ENCODE data around the gene RPLP1. TPM values are rescaled to one million over a fixed set of nuclear protein-coding genes. Genes with fewer than 3 reads are reported as not detected.
A peak's percentile ranks its signal among the peaks of the same experiment; 100 is the strongest.

RPLP1 gene
- total and polyA plus RNA-seq, 7 donors = 1,471 to 2,538 (median 1,985) TPM

- no peak overlapping the region for H3K27ac ChIP-seq
- no peaks in the 10 kb centered on the region for H3K27me3 ChIP-seq (ENCODE audit: insufficient read depth in 3 of 3, low read length in 2 of 3)
- TF ChIP-seq, protein P1, sequence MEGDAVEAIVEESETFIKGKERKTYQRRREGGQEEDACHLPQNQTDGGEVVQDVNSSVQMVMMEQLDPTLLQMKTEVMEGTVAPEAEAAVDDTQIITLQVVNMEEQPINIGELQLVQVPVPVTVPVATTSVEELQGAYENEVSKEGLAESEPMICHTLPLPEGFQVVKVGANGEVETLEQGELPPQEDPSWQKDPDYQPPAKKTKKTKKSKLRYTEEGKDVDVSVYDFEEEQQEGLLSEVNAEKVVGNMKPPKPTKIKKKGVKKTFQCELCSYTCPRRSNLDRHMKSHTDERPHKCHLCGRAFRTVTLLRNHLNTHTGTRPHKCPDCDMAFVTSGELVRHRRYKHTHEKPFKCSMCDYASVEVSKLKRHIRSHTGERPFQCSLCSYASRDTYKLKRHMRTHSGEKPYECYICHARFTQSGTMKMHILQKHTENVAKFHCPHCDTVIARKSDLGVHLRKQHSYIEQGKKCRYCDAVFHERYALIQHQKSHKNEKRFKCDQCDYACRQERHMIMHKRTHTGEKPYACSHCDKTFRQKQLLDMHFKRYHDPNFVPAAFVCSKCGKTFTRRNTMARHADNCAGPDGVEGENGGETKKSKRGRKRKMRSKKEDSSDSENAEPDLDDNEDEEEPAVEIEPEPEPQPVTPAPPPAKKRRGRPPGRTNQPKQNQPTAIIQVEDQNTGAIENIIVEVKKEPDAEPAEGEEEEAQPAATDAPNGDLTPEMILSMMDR (IDR thresholded peaks at IDR 0.05) = no peak
- no peak overlapping the region for H3K4me3 ChIP-seq
- intact Hi-C loops (cut with DNase I) = no loop called here
- no peaks in the 10 kb centered on the region for H3K36me3 ChIP-seq (ENCODE audit: insufficient read depth in 1 of 2, low read depth in 1 of 2)
- no peaks in the 10 kb centered on the region for H3K4me1 ChIP-seq
- ATAC-seq = no peak
- DNase-seq = no peak
- no peaks in the 10 kb centered on the region for H3K9me3 ChIP-seq
- 93 to 95% (median 94%) methylated on average over 8 of the region's 8 CpGs for WGBS, 3 donors
Observed at GRCh38 chr15:69501456-69501855, 48.8 kb downstream of the RPLP1 start.

- no peaks in the 10 kb centered on the region for H3K36me3 ChIP-seq (ENCODE audit: insufficient read depth in 1 of 2, low read depth in 1 of 2)
- intact Hi-C loops (cut with DNase I) = no loop called here
- no peak overlapping the region for H3K4me3 ChIP-seq
- 83 to 85% (median 85%) methylated on average over 10 of the region's 10 CpGs for WGBS, 3 donors
- H3K27ac ChIP-seq = no peak overlapping the region
- H3K27me3 ChIP-seq (ENCODE audit: insufficient read depth in 3 of 3, low read length in 2 of 3) = no peaks in the 10 kb centered on the region
- H3K9me3 ChIP-seq = no peaks in the 10 kb centered on the region
- no peaks in the 10 kb centered on the region for H3K4me1 ChIP-seq
- DNase-seq = no peak
- no peak for ATAC-seq
- TF ChIP-seq, protein P1 (IDR thresholded peaks at IDR 0.05) = peak; percentile 8
Observed at GRCh38 chr15:69502470-69503045, 49.9 kb downstream of the RPLP1 start.

DNA sequence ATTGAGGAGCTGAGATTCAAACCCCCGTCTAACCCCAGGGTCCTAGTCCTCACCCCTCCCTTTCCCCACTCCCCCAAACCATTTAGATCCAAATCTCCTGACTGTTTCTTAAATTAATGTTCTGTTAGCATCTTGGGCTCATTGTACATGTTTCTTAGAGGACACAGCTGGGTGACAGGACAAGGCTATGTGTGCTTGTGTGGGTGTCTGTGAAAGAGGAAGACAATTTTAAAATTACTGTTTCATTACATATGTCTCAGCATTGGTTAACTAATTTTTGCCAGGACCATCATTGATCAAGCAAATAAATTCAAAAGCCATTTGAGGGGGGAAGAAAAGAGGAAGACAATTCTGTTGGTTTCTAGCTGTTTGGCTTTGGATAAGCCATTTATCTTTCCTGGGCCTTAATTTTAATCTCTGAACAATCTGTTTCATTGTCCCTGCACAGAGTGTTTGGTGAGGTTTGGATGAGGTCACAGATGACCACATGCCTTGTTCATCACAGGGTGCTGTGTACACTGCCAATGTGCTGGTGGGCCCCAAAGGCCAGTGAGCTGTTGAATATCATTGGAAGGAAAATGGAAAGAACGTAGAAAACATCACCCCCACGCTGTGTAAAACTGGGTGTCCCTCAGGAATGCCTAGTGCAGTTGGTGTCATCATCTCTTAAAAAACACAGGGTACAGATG lies 51.9 kb downstream of the RPLP1 start:
- ATAC-seq = no peak
- Histone ChIP-seq H3K4me1 (no peaks in the 10 kb centered on the region), H3K4me3 (no peak overlapping the region), H3K9me3 (no peaks in the 10 kb centered on the region), H3K27ac (no peak overlapping the region), H3K36me3 (ENCODE audit: insufficient read depth in 1 of 2, low read depth in 1 of 2) (no peaks in the 10 kb centered on the region), H3K27me3 (ENCODE audit: insufficient read depth in 3 of 3, low read length in 2 of 3) (no peaks in the 10 kb centered on the region)
- intact Hi-C loops (cut with DNase I) = no loop called here
- TF ChIP-seq, protein P1 (IDR thresholded peaks at IDR 0.05) = no peak
- no peak for DNase-seq
- WGBS, 3 donors = 73 to 83% (median 76%) methylated on average over 3 of the region's 3 CpGs

Other genes with a start within 250 kb of the RPLP1 start
- gene PAQR5, start 153.9 kb upstream of the RPLP1 start, total RNA-seq = under 1 TPM in 3 of 4 donors, not detected in 1; 0.08 to 0.39 (median 0.22) TPM
- gene PAQR5, start 153.9 kb upstream of the RPLP1 start, polyA plus RNA-seq = under 1 TPM; 0.09 to 0.21 (median 0.14) TPM
- under 1 TPM in 3 of 4 donors, not detected in 1; 0.25 to 0.69 (median 0.46) TPM for gene KIF23, start 38.5 kb upstream of the RPLP1 start, total RNA-seq
- gene KIF23, start 38.5 kb upstream of the RPLP1 start, polyA plus RNA-seq = under 1 TPM; 0.04 to 0.56 (median 0.35) TPM